ENCODE data around the gene PRG2.
"Not testable (repeated sequence)": the region's sequence is repeated elsewhere in the genome, so short reads cannot be mapped to it uniquely, and the experiment has no call there.

PRG2 gene

GRCh38 chr11:57368106-57368844, 22.2 kb downstream of the PRG2 start:
- no peak for DNase-seq (ENCODE audit: low read depth)

GRCh38 chr11:57364851-57365660, 25.4 kb downstream of the PRG2 start:
- DNase-seq (ENCODE audit: low read depth), result no peak

DNA sequence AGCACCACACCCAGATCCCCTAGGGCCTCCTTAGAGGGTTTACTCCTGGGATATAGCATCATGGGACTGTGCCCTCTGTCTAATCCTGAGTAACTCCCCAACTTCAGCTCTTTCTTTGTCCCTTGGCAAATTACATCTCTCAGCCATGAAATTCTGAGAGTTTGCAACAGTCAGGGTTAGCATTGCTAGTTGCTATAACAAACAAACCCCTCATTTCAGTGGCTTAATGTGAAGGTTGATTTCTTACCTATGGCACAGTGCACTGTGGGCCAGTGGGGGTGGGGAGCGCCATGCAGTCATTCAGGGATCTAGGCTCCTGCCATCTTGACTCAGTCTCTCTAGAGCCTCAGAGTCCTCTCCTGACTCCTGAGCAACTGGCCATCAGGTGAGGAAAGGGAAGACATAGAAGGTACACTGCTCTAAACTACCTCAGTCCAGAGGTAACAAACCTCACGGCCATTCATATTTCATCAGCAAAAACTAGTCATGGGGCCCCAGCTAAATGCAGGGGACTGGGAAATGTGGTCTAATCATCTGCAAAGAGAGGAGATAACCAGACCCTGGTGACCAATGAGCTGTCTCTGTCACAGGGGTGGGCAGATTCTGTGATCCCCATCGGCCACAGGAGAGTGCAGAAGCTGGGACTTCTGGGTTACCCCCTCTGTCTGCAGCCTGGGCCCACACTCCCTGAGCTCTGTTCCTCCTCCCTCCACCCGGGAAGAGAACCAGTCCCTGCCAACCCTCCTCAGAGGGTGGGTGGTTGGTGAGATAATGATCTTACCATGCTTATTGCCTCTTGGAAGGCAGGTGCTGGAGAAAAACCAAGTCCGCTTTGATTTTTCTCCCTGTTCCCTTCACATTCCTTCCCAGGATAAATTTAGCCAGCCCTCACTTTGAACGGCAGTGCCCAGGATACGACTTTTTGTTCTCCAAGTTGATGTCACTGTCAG, 27.0 kb downstream of the PRG2 start:
- no peak for DNase-seq (ENCODE audit: low read depth)

- DNase-seq (ENCODE audit: low read depth), result no peak
Measured at GRCh38 chr11:57361926-57362325, 28.5 kb downstream of the PRG2 start.

- DNase-seq (ENCODE audit: low read depth), result not testable (repeated sequence)
Measured at GRCh38 chr11:57361420-57361819, 29.0 kb downstream of the PRG2 start.

GRCh38 chr11:57360991-57361390, 29.5 kb downstream of the PRG2 start:
- DNase-seq (ENCODE audit: low read depth), result no peak

DNA sequence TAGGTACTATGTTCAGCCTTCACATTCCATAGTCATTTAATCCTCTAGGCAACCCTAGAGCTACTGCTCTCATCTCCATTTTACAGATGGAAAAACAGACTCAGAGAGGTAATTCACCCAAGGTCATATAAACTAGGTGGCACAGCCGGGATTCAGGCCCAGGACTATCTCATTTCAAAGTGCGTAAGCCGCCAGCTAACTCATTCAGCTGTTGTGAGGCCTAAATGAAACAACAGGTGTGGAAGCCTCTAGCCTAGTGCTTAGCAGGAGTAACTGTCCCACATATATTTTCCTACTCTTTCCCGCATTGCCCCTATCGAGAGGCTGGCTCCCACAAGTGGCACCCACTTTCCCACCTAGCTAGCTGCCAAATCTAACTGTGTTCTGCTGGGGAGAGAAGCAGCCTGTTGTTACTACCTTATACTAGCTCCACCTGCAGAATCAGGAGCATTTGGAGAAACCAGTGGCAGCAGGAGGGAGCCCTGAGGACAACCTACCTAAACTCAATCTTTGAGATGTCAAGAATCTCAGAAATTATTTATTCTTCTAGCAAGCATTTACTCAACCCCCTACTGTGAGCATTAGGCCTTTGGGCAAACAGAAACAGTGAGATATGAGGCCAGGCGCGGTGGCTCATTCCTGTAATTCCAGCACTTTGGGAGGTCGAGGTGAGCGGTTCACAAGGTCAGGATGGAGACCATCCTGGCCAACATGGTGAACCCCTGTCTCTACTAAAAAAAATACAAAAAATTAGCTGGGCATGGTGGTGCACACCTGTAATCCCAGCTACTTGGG, 30.4 kb downstream of the PRG2 start:
- no peak for DNase-seq (ENCODE audit: low read depth)

- DNase-seq (ENCODE audit: low read depth), result no peak
Measured at GRCh38 chr11:57359396-57359795, 31.1 kb downstream of the PRG2 start.

DNA sequence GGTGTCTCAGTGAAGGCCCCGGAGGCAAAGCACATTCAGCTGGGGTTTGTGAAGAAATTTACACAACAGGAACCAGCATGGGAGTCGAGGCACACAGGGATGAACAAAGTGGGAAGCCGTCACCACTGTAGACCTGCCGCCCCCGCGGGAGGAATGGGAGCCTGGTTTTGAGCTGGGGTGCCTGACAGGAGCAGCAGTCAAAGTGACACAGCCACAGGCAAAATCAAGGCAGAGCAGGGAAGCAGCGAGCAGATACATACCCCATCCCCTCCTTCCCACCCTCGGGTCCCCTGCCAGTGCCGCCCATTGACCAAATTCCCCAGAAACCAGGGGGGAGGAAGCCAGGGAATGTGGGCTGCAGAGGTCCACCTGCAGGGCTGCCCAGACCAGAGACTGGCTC, 31.5 kb downstream of the PRG2 start:
- no peak for DNase-seq (ENCODE audit: low read depth)

GRCh38 chr11:57358543-57358961, 31.9 kb downstream of the PRG2 start:
- no peak for DNase-seq (ENCODE audit: low read depth)

- no peak for DNase-seq (ENCODE audit: low read depth)
Measured at GRCh38 chr11:57357856-57358255, 32.6 kb downstream of the PRG2 start.

DNA sequence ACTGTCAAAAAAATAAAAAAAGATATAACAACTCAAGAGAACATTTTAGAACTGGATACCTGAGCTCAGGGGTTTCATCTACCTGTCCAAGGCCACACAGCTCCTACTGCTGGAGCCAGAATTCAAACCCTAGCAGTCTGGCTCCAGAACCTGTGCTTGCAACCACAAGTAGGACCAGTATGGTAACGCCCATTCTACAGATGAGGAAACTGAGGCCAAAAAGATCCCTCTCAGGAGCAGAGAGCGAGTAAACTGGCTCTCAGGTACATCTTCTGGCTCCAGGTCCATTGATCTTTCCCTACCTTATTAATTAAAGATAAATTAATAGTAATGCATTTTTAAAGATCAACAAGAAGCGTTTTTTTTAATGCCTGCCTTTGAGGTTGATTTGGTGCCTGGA, 33.1 kb downstream of the PRG2 start:
- no peak for DNase-seq (ENCODE audit: low read depth)

GRCh38 chr11:57356268-57356667, 34.2 kb downstream of the PRG2 start:
- no peak for DNase-seq (ENCODE audit: low read depth)

DNA sequence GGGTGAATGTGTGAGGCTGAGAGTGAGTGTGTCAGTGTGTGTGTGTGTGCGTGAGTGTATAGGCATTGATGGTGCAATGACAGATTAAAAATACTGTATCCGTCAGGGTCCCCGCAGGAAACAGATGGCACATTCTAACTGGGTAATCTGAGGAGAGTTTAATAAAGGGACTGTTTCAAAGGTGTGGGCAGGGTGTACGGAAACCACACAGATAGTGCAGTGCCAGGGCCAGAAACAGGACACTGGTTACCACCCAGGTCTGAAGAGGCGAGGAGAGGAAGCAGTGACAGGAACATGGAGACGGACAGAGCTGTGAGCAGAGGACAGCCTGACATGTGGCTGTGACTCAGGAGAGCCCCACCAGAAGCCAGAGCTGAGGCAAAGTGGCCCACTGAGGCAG, 35.8 kb downstream of the PRG2 start:
- no peak for DNase-seq (ENCODE audit: low read depth)

DNA sequence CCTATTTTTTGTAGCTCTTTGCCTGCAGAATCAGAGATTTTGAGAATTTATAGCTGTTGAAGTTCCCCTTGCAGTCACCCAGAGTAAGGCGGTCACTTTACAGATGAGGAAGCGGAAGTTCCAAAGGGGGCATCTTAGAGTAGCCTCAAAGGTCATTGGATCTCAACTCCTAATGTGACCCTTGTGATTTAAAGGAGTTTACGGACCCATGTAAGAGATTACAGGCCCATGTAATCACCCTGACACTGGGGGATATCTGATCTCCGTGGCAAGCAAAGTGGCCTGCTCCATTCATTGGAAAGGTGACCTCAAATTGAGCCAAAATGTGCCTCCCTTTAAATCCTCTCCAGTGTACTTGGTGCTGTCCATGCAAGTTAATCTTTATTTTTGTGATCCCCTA, 36.6 kb downstream of the PRG2 start:
- DNase-seq (ENCODE audit: low read depth), result no peak

DNA sequence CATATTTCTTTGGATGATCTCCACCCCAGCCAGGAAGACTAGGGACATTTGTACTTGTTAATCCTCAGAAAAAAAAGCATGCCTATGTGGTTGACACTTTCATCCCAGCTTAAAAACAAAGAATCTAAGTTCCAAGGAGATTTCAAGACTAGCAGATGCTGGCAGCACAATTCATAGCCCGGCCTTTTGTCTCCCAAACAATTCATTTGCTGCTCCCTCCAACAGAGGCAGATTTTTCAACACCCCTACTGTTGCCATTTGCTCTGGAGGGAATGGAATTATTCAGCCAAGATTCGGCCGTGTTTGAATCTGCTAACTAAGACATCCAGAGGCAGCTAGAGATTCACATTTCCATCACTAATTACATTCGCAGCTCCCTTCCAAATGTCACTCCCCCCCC, 37.0 kb downstream of the PRG2 start:
- no peak for DNase-seq (ENCODE audit: low read depth)

- DNase-seq (ENCODE audit: low read depth), result no peak
Measured at GRCh38 chr11:57353036-57353435, 37.4 kb downstream of the PRG2 start.

GRCh38 chr11:57349491-57350274, 40.8 kb downstream of the PRG2 start:
- DNase-seq (ENCODE audit: low read depth), result no peak

- DNase-seq (ENCODE audit: low read depth), result no peak
Measured at GRCh38 chr11:57348636-57349313, 41.7 kb downstream of the PRG2 start.

DNA sequence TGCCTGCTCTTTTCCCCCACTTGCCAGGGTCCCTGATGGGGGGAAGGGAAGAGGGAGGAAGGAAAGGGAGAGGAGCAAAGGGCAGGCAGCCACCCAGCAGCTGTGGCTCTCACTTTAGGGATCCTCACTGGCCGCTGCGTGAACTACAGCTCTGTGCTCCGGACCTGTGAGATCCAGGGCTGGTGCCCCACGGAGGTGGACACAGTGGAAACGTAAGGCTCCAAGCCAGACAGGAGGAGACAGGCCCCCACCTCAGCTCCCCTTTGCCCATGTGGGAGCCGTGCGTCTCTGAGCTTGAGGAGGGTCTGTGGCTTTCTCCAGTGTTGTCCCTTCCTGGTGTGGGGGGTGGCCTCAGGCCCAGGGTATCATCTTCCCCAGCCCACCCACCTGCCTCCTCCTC, 42.4 kb downstream of the PRG2 start:
- DNase-seq (ENCODE audit: low read depth), result no peak
